Fibroblast of lung (primary cell): ENCODE results near the gene OR9Q2. TPM values are rescaled to one million over a fixed set of nuclear protein-coding genes. Genes with fewer than 3 reads are reported as not detected.
"Not testable (repeated sequence)": the region's sequence is repeated elsewhere in the genome, so short reads cannot be mapped to it uniquely, and the experiment has no call there.

Experiments
- DNase-seq, 2 donors: peaks; one replicate each; pipeline versions ENCODE4 v3.0.0 to v3.0.0-alpha.2; 2010; ENCODE audit warnings: low read depth in 2 of 2
- H2AFZ ChIP-seq: 2 replicates; pipeline ENCODE4 v1.5.1; 2012; ENCODE audit warnings: low read length, control low read depth, inconsistent platforms
- H3K27ac ChIP-seq: 2 replicates; pipeline ENCODE4 v1.5.1; 2011; ENCODE audit warnings: low read length, control low read depth; ENCODE audit not compliant: insufficient read depth
- H3K27me3 ChIP-seq: 2 replicates; pipeline ENCODE4 v1.5.1; 2011; ENCODE audit warnings: mild to moderate bottlenecking, low read length; ENCODE audit not compliant: control insufficient read depth, insufficient read depth
- H3K36me3 ChIP-seq: 2 replicates; pipeline ENCODE4 v1.5.1; 2011; ENCODE audit warnings: low read length; ENCODE audit not compliant: control insufficient read depth, insufficient read depth
- H3K4me1 ChIP-seq: 2 replicates; pipeline ENCODE4 v1.5.1; 2011; ENCODE audit warnings: low read length; ENCODE audit not compliant: control insufficient read depth, insufficient read depth; ENCODE audit errors: extremely low read depth
- H3K4me2 ChIP-seq: 2 replicates; pipeline ENCODE4 v1.5.1; 2011; ENCODE audit warnings: low read length, control low read depth; ENCODE audit not compliant: insufficient read depth; ENCODE audit errors: extremely low read depth
- H3K4me3 ChIP-seq, 4 experiments: fragments of 200-600 bp in 1 of 4; sonication (generic) in 1 of 4; replicated peaks in 1 of 4; 2 replicates each; pipeline ENCODE4 v1.5.1; 2011 to 2016; ENCODE audit warnings: low read length in 4 of 4, low read depth in 3 of 4, mild to moderate bottlenecking in 3 of 4, control low read depth in 2 of 4, inconsistent platforms in 1 of 4, mixed read lengths in 1 of 4; ENCODE audit not compliant: insufficient read depth in 1 of 4; ENCODE audit errors: control extremely low read depth in 1 of 4
- H3K79me2 ChIP-seq: 2 replicates; pipeline ENCODE4 v1.5.1; 2012; ENCODE audit warnings: mild to moderate bottlenecking, low read length, inconsistent platforms; ENCODE audit not compliant: control insufficient read depth, insufficient read depth
- H3K9ac ChIP-seq: 2 replicates; pipeline ENCODE4 v1.5.1; 2011; ENCODE audit warnings: mild to moderate bottlenecking, low read length, control low read depth; ENCODE audit not compliant: insufficient read depth
- H3K9me3 ChIP-seq: 2 replicates; pipeline ENCODE4 v1.5.1; 2012; ENCODE audit warnings: low read depth, low read length; ENCODE audit not compliant: control insufficient read depth, insufficient read depth
- H4K20me1 ChIP-seq: 2 replicates; pipeline ENCODE4 v1.5.1; 2011; ENCODE audit warnings: low read length; ENCODE audit not compliant: control insufficient read depth, insufficient read depth; ENCODE audit errors: extremely low read depth
- CTCF ChIP-seq, 2 donors: IDR thresholded peaks in 1 of 2; conservative IDR thresholded peaks in 1 of 2; 1 replicate in 1 of 2; 2 replicates in 1 of 2; pipeline ENCODE4 v1.5.1; 2011 to 2012; ENCODE audit warnings: low read length in 2 of 2, control low read depth in 1 of 2, inconsistent platforms in 1 of 2, low read depth in 1 of 2, mild to moderate bottlenecking in 1 of 2
- EZH2 ChIP-seq: IDR thresholded peaks from 2 replicates; pipeline ENCODE4 v1.5.1; 2012; ENCODE audit warnings: low read length, control low read depth, mild to moderate bottlenecking; ENCODE audit errors: missing control alignments
- polyA plus RNA-seq, 2 donors: library from polyadenylated mRNA; depleted of rRNA in 1 of 2; stranded (reverse) in 1 of 2; unstranded in 1 of 2; fragments of >200 nt; gene quantifications; 2 replicates each; pipeline ENCODE4 v1.2.1, GENCODE V29; 2011 to 2012; ENCODE audit warnings: missing spikeins in 1 of 2
- total RNA-seq: library from RNA; depleted of rRNA; stranded (reverse); fragments of >200 nt; gene quantifications from 2 replicates; pipeline ENCODE4 v1.2.1, GENCODE V29; 2014

OR9Q2 gene
- total and polyA plus RNA-seq, 2 donors (not counting 1 experiment from before 2014, with no cell fraction given) = not detected

- no peak overlapping the region for H3K9ac ChIP-seq
- no peaks in the 10 kb centered on the region for H3K36me3 ChIP-seq
- no peaks in the 10 kb centered on the region for H4K20me1 ChIP-seq
- TF ChIP-seq EZH2 (no peak), CTCF (conservative IDR thresholded peaks at IDR 0.05 in 1 of 2, IDR thresholded peaks at IDR 0.05 in 1 of 2; ENCODE audit: low read depth in 1 of 2, low read length in 2 of 2) (no peak)
- no peak overlapping the region for H2AFZ ChIP-seq
- H3K9me3 ChIP-seq = no peaks in the 10 kb centered on the region
- H3K27me3 ChIP-seq = no peaks in the 10 kb centered on the region
- H3K4me1 ChIP-seq = no peaks in the 10 kb centered on the region
- no peaks in the 10 kb centered on the region for H3K79me2 ChIP-seq
- no peak overlapping the region for H3K27ac ChIP-seq
- no peak for DNase-seq
- H3K4me3 ChIP-seq = no peak overlapping the region
- H3K4me2 ChIP-seq = no peak overlapping the region
These were observed 7.1 kb downstream of the OR9Q2 start for GRCh38 chr11:58195939-58196338.

- H3K79me2 ChIP-seq = no peaks in the 10 kb centered on the region
- no peak overlapping the region for H2AFZ ChIP-seq
- no peaks in the 10 kb centered on the region for H3K36me3 ChIP-seq
- DNase-seq = no peak
- no peak overlapping the region for H3K9ac ChIP-seq
- H3K27me3 ChIP-seq = no peaks in the 10 kb centered on the region
- TF ChIP-seq CTCF (conservative IDR thresholded peaks at IDR 0.05 in 1 of 2, IDR thresholded peaks at IDR 0.05 in 1 of 2; ENCODE audit: low read depth in 1 of 2, low read length in 2 of 2) = no peak
- no peak for TF ChIP-seq EZH2
- no peak overlapping the region for H3K4me3 ChIP-seq
- no peaks in the 10 kb centered on the region for H3K4me1 ChIP-seq
- no peaks in the 10 kb centered on the region for H4K20me1 ChIP-seq
- H3K27ac ChIP-seq = no peak overlapping the region
- no peaks in the 10 kb centered on the region for H3K9me3 ChIP-seq
- H3K4me2 ChIP-seq = no peak overlapping the region
These were observed 10.4 kb downstream of the OR9Q2 start for GRCh38 chr11:58199271-58199670.

DNA sequence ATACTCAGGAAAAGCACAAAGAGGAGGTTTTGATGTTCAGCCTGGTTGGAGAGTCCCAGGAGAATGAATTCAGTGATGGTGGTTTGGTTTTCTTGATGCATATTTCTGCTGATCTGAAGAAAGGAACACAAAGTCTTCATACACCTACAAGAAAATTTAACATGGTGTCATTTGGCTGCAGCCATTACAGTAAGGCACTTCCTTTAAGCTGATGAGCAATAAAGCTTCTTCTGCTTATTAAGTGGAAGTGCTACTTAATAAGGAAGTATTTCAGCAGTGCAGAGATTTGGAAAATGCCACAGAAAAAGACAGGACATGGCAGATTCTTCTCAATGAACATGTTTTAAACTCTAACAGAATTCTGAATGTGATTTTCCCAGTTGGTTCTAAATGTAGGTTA is 15.2 kb downstream of the OR9Q2 start, which contains the start of gene OR1S2:
Gene OR1S2 (minus strand): TSS at position 101 of the 400 bp plus-strand sequence. CDS start 0 bp downstream, at position 101.
- TF ChIP-seq CTCF (conservative IDR thresholded peaks at IDR 0.05 in 1 of 2, IDR thresholded peaks at IDR 0.05 in 1 of 2; ENCODE audit: low read depth in 1 of 2, low read length in 2 of 2) (no peak), EZH2 (no peak)
- Histone ChIP-seq H3K79me2 (no peaks in the 10 kb centered on the region), H3K9me3 (no peaks in the 10 kb centered on the region), H3K9ac (no peak within 1 kb of the TSS), H3K36me3 (no peaks in the 10 kb centered on the region), H3K4me2 (no peak within 1 kb of the TSS), H4K20me1 (no peaks in the 10 kb centered on the region), H2AFZ (no peak within 1 kb of the TSS), H3K27ac (no peak within 1 kb of the TSS), H3K27me3 (no peaks in the 10 kb centered on the region), H3K4me3 (no peak within 1 kb of the TSS), H3K4me1 (no peaks in the 10 kb centered on the region)
- DNase-seq = no peak

DNA sequence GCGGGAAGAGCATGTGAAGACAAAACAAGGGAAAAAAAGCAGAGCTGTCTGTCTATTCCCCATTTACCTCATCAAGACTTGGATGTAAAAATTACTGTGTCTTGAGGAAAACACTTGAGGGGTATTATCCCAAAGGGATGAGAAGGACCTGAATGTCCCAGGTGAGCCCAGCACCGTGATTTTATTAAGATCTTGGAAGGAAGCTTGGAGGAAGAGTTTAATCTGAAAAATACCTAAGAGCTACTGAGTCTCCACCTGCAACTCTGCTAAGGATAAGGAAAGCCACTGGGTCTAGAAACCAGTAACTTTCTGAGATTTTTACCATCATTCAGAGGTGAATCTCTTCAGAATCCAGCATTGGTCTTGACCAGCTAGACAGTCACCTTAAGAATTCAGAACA is 23.6 kb downstream of the OR9Q2 start, which contains the start of gene OR1S1:
Gene OR1S1 (plus strand): TSS at position 301 of the 400 bp plus-strand sequence.
- H3K36me3 ChIP-seq, H3K4me3 ChIP-seq, H3K27ac ChIP-seq, DNase-seq, H3K9me3 ChIP-seq, H3K9ac ChIP-seq, H3K27me3 ChIP-seq, H4K20me1 ChIP-seq, H3K4me2 ChIP-seq, H2AFZ ChIP-seq, H3K79me2 ChIP-seq, H3K4me1 ChIP-seq: not testable (repeated sequence)
